ENCODE data around the gene PC. TPM values are rescaled to one million over a fixed set of nuclear protein-coding genes. Genes with fewer than 3 reads are reported as not detected.

PC gene
- total RNA-seq (2022; extraction: Qiagen RNA extraction; ENCODE audit: low read depth): 27.2 to 35.0 TPM (median 31.3 TPM) in 5 replicates

GRCh38 chr11:66958232-66958955 is at the start of gene PC:
Gene PC, minus strand, starts transcription at chr11:66958383. Its CDS starts 86,224 bp downstream, at chr11:66872159.

GRCh38 chr11:66974724-66975404 is 16.7 kb upstream of the PC start, which contains the start of gene C11orf86:
Gene C11orf86, plus strand, starts transcription at chr11:66975304. Its CDS starts 59 bp downstream, at chr11:66975363.

GRCh38 chr11:66856496-66857233 is 101.5 kb downstream of the PC start, which contains the start of gene LRFN4:
Gene LRFN4, plus strand, starts transcription at chr11:66857064. Its CDS starts 681 bp downstream, at chr11:66857745.

GRCh38 chr11:66842896-66843775 is 115.0 kb downstream of the PC start, which contains the start of gene RCE1:
Gene RCE1, plus strand, starts transcription at chr11:66843441. Its CDS starts 15 bp downstream, at chr11:66843456.

Other genes with a start within 250 kb of the PC start
- gene SPTBN2, start 229.2 kb downstream of the PC start, total RNA-seq (2022; extraction: Qiagen RNA extraction; ENCODE audit: low read depth): 8.2 to 13.2 TPM (median 9.9 TPM) in 5 replicates
- 31.9 to 50.1 TPM (median 41.4 TPM) in 5 replicates for gene RCE1, start 114.9 kb downstream of the PC start, total RNA-seq (2022; extraction: Qiagen RNA extraction; ENCODE audit: low read depth)
- gene LRFN4, start 101.3 kb downstream of the PC start, total RNA-seq (2022; extraction: Qiagen RNA extraction; ENCODE audit: low read depth): 53.6 to 81.7 TPM (median 67.6 TPM) in 5 replicates
- 28.5 to 55.5 TPM (median 43.6 TPM) in 5 replicates for gene C11orf86, start 16.9 kb upstream of the PC start, total RNA-seq (2022; extraction: Qiagen RNA extraction; ENCODE audit: low read depth)
- 9.6 to 12.7 TPM (median 11.4 TPM) in 5 replicates for gene SYT12, start 64.8 kb upstream of the PC start, total RNA-seq (2022; extraction: Qiagen RNA extraction; ENCODE audit: low read depth)
- 32.0 to 43.4 TPM (median 40.4 TPM) in 5 replicates for gene RHOD, start 98.5 kb upstream of the PC start, total RNA-seq (2022; extraction: Qiagen RNA extraction; ENCODE audit: low read depth)
- gene KDM2A, start 160.9 kb upstream of the PC start, total RNA-seq (2022; extraction: Qiagen RNA extraction; ENCODE audit: low read depth): 45.7 to 54.3 TPM (median 52.4 TPM) in 5 replicates

All from A549 treated with DMSO at 1 μM for 4 hours (cell line).